Measurements from ENCODE around the gene GALNT17.

The GALNT17 gene

GRCh38 chr7:71541707-71542353 is 409.9 kb downstream of the GALNT17 start:
- Histone ChIP-seq H3K9me3 (ENCODE audit: insufficient read depth, low read length, severe bottlenecking) (no peaks in the 10 kb centered on the region), H3K79me2 (ENCODE audit: insufficient read depth, low read length) (no peaks in the 10 kb centered on the region), H3K27ac (ENCODE audit: low read length) (no peak overlapping the region), H3K27me3 (ENCODE audit: insufficient read depth, low read length, poor library complexity) (no peaks in the 10 kb centered on the region), H3K4me1 (ENCODE audit: insufficient read depth, low read length) (no peaks in the 10 kb centered on the region), H2AFZ (ENCODE audit: low read depth, low read length) (no peak overlapping the region), H3K36me3 (ENCODE audit: insufficient read depth, low read length) (no peaks in the 10 kb centered on the region), H3K4me2 (ENCODE audit: insufficient read depth, low read length) (no peak overlapping the region), H4K20me1 (ENCODE audit: insufficient read depth, low read length) (no peaks in the 10 kb centered on the region), H3K4me3 (ENCODE audit: low read depth in 1 of 2, low read length in 2 of 2) (no peak overlapping the region), H3K9ac (ENCODE audit: low read depth, low read length) (no peak overlapping the region)
- TF ChIP-seq EZH2 (IDR thresholded peaks at IDR 0.05; ENCODE audit: borderline replicate concordance, low read depth, low read length, severe bottlenecking) = no peak
- TF ChIP-seq, protein P1, sequence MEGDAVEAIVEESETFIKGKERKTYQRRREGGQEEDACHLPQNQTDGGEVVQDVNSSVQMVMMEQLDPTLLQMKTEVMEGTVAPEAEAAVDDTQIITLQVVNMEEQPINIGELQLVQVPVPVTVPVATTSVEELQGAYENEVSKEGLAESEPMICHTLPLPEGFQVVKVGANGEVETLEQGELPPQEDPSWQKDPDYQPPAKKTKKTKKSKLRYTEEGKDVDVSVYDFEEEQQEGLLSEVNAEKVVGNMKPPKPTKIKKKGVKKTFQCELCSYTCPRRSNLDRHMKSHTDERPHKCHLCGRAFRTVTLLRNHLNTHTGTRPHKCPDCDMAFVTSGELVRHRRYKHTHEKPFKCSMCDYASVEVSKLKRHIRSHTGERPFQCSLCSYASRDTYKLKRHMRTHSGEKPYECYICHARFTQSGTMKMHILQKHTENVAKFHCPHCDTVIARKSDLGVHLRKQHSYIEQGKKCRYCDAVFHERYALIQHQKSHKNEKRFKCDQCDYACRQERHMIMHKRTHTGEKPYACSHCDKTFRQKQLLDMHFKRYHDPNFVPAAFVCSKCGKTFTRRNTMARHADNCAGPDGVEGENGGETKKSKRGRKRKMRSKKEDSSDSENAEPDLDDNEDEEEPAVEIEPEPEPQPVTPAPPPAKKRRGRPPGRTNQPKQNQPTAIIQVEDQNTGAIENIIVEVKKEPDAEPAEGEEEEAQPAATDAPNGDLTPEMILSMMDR (IDR thresholded peaks at IDR 0.05; ENCODE audit: borderline replicate concordance, extremely low read depth, low read length, poor library complexity, severe bottlenecking) = no peak
- no peak for DNase-seq
- no peak for ATAC-seq (ENCODE audit: insufficient read depth, low read depth)

GRCh38 chr7:71543396-71543795 is 411.5 kb downstream of the GALNT17 start:
- Histone ChIP-seq H3K27ac (ENCODE audit: low read length) (no peak overlapping the region), H2AFZ (ENCODE audit: low read depth, low read length) (no peak overlapping the region), H3K27me3 (ENCODE audit: insufficient read depth, low read length, poor library complexity) (no peaks in the 10 kb centered on the region), H3K36me3 (ENCODE audit: insufficient read depth, low read length) (no peaks in the 10 kb centered on the region), H3K4me3 (ENCODE audit: low read depth in 1 of 2, low read length in 2 of 2) (no peak overlapping the region), H3K4me1 (ENCODE audit: insufficient read depth, low read length) (no peaks in the 10 kb centered on the region), H3K4me2 (ENCODE audit: insufficient read depth, low read length) (no peak overlapping the region), H3K79me2 (ENCODE audit: insufficient read depth, low read length) (no peaks in the 10 kb centered on the region), H4K20me1 (ENCODE audit: insufficient read depth, low read length) (no peaks in the 10 kb centered on the region), H3K9me3 (ENCODE audit: insufficient read depth, low read length, severe bottlenecking) (no peaks in the 10 kb centered on the region), H3K9ac (ENCODE audit: low read depth, low read length) (no peak overlapping the region)
- no peak for DNase-seq
- TF ChIP-seq, protein P1 (IDR thresholded peaks at IDR 0.05; ENCODE audit: borderline replicate concordance, extremely low read depth, low read length, poor library complexity, severe bottlenecking) = no peak
- no peak for TF ChIP-seq EZH2 (IDR thresholded peaks at IDR 0.05; ENCODE audit: borderline replicate concordance, low read depth, low read length, severe bottlenecking)
- ATAC-seq (ENCODE audit: insufficient read depth, low read depth) = no peak

DNA sequence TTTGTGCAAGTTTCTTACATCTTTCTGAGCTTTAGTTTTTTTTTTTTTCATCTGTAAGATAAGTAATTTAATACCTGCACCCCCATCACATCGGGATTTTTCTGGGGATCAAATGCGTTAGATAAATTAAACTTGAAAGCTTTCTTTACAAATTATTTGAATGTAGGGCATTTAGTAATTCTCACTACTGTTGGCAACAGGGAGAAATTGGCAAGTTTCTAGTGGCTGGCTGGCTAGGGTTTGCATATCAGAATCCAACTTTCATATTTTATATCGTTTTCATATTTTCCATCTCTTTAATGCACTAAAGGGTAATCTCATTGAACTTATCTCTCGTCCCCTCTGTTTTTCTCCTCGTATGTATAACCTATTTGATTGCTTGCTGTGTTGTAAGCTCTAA is 412.9 kb downstream of the GALNT17 start:
- TF ChIP-seq, protein P1 (IDR thresholded peaks at IDR 0.05; ENCODE audit: borderline replicate concordance, extremely low read depth, low read length, poor library complexity, severe bottlenecking) = no peak
- Histone ChIP-seq H3K27ac (ENCODE audit: low read length) (no peak overlapping the region), H3K9me3 (ENCODE audit: insufficient read depth, low read length, severe bottlenecking) (no peaks in the 10 kb centered on the region), H4K20me1 (ENCODE audit: insufficient read depth, low read length) (no peaks in the 10 kb centered on the region), H3K9ac (ENCODE audit: low read depth, low read length) (no peak overlapping the region), H3K36me3 (ENCODE audit: insufficient read depth, low read length) (no peaks in the 10 kb centered on the region), H3K4me3 (ENCODE audit: low read depth in 1 of 2, low read length in 2 of 2) (no peak overlapping the region), H2AFZ (ENCODE audit: low read depth, low read length) (no peak overlapping the region), H3K4me2 (ENCODE audit: insufficient read depth, low read length) (no peak overlapping the region), H3K79me2 (ENCODE audit: insufficient read depth, low read length) (no peaks in the 10 kb centered on the region), H3K27me3 (ENCODE audit: insufficient read depth, low read length, poor library complexity) (no peaks in the 10 kb centered on the region), H3K4me1 (ENCODE audit: insufficient read depth, low read length) (no peaks in the 10 kb centered on the region)
- no peak for DNase-seq
- ATAC-seq (ENCODE audit: insufficient read depth, low read depth) = no peak

GRCh38 chr7:71547426-71547825 is 415.5 kb downstream of the GALNT17 start:
- DNase-seq (no peak), ATAC-seq (ENCODE audit: insufficient read depth, low read depth) (no peak)
- no peaks in the 10 kb centered on the region for H4K20me1 ChIP-seq (ENCODE audit: insufficient read depth, low read length)
- no peaks in the 10 kb centered on the region for H3K79me2 ChIP-seq (ENCODE audit: insufficient read depth, low read length)
- H3K27ac ChIP-seq (ENCODE audit: low read length) = no peak overlapping the region
- no peak overlapping the region for H3K9ac ChIP-seq (ENCODE audit: low read depth, low read length)
- no peaks in the 10 kb centered on the region for H3K9me3 ChIP-seq (ENCODE audit: insufficient read depth, low read length, severe bottlenecking)
- H3K27me3 ChIP-seq (ENCODE audit: insufficient read depth, low read length, poor library complexity) = no peaks in the 10 kb centered on the region
- no peaks in the 10 kb centered on the region for H3K4me1 ChIP-seq (ENCODE audit: insufficient read depth, low read length)
- TF ChIP-seq, protein P1 (IDR thresholded peaks at IDR 0.05; ENCODE audit: borderline replicate concordance, extremely low read depth, low read length, poor library complexity, severe bottlenecking) = no peak
- TF ChIP-seq EZH2 (IDR thresholded peaks at IDR 0.05; ENCODE audit: borderline replicate concordance, low read depth, low read length, severe bottlenecking) = no peak
- H2AFZ ChIP-seq (ENCODE audit: low read depth, low read length) = no peak overlapping the region
- no peak overlapping the region for H3K4me2 ChIP-seq (ENCODE audit: insufficient read depth, low read length)
- H3K4me3 ChIP-seq (ENCODE audit: low read depth in 1 of 2, low read length in 2 of 2) = no peak overlapping the region
- no peaks in the 10 kb centered on the region for H3K36me3 ChIP-seq (ENCODE audit: insufficient read depth, low read length)

Data from DND-41 (cell line).